Activated T-cell treated with anti-CD3 and anti-CD28 coated beads, Interleukin-2, amount 50 U/mL, for 1 hour (primary cell): ENCODE measurements around the gene TRIM15.
"Not testable (repeated sequence)": the region's sequence is repeated elsewhere in the genome, so short reads cannot be mapped to it uniquely, and the experiment has no call there.

Experiments
- DNase-seq: peaks from one replicate; pipeline ENCODE4 v3.0.0-alpha.2; 2020

TRIM15 gene

DNA sequence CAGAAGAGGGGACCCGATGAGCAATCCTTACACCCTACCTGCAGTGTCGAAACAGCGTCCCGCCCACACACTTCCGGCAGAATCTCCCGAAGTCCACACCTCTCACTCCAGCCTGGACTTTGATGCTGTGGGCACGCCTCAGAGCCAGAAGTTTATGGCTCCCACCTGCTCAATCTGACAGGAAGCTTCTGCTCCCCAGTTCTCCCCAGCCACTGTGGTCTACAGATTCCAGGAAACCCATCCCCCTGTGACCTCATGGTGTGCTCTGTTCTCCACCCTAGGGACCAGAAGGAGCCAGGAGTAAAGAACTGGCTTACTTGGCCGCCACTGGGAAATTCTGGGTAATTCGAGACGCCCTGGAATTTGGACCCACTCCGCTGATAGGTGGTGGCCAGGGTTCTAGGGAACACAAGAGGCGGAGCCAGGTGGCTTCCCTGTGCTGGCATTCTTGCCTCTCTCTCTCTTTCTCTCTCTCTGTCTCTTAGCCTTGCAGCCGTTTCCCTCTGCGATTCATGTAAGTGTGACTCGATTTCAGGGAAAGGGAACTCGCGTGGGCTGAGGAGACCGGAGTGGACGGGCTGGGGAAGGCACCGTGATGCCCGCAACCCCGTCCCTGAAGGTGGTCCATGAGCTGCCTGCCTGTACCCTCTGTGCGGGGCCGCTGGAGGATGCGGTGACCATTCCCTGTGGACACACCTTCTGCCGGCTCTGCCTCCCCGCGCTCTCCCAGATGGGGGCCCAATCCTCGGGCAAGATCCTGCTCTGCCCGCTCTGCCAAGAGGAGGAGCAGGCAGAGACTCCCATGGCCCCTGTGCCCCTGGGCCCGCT, at the start of gene TRIM15:
Gene TRIM15 (plus strand): TSS at position 457 of the 828 bp plus-strand sequence. CDS start 139 bp downstream, at position 596.
- DNase-seq = no peak

DNA sequence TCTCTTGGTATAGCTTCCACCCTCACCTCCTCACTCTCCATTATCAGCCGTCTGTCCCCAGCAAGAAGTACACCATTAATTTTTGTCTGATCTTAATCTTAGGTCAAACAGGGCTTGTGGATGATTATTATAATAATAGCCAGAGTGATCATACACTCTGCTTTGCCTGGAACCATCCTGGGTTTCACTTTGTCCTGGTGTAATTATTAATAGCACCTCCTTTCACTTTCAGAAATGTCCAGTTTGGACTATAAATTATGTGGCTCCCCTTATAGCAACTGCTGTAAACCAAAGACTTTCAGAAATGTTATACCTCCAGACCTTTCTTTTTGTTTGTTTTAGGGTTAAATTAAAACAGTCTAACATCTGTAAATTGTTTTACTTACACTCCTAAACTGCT, 49.5 kb upstream of the TRIM15 start:
- DNase-seq = no peak

DNA sequence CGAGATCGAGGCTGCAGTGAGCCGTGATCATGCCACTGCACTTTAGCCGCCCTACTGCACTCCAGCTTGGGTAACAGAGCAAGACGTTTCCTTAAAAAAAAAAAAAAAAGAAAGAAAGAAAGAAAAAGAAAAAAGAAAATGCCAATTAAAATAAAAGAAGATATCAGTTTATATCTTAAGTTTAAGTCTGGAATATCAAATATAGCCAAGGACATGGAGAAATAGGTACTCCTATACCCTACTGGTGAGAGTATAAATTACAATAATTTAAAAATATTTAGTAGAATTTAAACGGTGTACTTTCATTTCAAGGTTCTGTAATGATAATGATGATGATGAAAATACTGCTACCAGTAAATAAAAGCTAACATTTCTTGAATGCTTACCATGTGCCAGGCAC, 46.6 kb upstream of the TRIM15 start:
- DNase-seq = no peak

DNA sequence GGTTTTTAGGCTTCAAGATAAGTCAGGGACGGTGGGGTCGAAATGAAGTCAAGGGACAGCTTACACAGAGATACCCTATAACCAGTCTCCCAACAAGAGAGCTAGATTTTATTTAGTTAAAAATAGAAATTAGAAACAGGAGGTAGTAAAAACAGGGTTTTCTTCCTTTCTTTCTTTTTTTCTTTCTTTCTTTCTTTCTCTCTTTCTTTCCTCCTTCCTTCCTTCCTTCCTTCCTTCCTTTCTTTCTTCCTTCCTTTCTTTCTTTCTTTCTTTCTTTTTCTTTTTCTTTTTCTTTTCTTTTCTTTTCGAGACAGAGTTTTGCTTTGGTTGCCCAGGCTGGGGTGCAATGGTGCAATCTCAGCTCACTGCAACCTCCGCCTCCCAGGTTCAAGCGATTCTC, 44.7 kb upstream of the TRIM15 start:
- not testable (repeated sequence) for DNase-seq

DNA sequence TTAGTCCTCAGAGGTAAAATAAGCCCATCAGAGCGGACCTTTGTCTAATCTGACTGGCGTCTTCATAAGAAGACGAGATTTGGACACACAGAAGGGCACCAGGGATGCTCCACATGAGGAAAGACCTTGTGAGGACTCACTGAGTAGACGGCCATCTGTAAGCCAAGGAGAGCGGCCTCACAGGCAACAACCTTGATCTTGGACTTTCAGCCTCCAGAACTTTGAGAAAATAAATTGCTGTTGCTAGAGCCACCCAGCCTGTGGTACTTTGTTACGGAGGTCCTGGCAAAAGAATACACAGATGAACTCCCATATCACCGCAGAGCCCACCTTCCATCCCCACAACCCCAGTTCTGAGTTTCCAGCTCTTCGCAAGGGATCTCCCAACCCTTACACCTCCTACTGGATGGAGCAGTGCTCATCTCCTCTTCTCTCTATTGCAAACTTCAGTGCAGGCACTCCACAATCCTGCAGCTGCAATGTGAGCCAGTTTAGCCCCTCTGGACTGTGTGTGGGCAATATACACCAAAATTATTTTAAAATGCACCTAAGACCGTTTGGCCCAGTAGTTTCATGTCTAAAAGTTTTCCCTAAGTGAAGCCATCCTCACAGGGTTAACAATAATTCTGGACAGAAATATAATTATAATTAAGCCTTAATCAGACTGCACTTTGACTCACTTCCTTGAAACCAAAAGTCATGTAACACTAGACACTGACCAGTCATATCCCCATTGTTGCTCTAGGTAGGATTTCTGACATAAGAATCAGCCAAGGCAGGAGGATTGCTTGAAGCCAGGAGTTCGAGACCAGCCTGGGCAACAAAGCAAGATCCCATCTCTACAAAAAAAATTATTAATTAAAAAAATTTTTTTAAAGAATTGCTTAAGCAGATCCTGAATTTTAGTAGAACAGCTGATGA, 41.6 kb upstream of the TRIM15 start:
- no peak for DNase-seq

DNA sequence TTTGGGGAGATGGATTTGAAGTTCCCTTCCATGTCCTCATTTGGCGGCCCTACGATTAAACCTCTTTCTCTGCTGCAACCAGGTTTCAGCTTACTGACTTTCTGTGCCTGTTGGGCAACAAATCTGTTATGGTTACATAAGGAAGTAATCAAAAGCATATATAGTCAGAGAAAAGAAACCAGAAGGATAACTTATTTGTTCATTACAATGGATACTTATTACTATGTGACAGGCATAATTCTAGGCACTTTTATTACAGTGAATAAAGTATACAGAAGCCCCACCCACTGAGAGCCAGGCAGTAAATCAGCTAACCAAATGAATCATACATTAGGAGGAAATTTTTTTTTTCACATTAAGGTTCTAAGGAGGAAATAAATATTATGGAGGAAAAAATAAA, 40.8 kb upstream of the TRIM15 start:
- DNase-seq = no peak

DNA sequence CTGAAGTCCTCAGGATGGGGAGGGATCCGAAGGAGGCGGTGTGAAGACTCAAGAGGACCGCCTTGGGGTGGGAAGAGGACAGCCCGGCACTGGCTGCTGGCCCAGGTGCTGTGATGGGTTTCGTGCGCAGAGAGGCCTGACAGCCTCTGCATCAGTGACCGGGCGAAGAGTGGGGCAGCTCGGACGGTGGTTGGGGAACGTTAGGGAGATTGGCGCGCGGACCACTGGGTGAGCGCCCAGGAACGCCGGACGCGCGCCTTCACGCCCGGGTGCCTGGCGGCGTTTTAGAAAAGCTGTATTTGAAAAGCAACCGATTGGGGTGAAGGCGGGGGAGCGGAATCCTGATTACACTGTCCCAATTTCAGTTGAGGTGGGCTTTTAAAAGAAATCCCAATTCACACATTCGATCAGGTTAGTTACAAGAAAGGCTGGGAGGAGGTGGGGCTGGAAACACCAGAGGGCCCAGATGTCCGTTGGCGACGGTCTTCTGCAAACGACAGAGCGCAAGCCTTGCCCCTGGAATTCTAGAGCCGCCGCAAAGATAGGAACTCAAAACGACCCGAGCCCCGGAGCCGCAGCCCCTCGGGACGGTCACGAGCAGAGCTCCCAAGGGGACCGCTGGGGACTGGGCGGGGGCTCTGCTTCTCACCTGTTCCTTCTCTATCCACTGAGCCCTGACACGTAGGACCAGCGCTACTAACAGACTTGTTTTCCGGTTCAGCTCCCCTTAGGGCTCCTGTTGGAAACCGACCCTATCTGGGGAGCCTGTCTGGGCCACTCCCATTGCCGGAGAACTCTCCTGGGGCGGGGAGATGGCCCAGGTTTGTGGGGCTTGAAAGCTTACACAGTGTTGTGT, 35.9 kb upstream of the TRIM15 start:
- DNase-seq = no peak

DNA sequence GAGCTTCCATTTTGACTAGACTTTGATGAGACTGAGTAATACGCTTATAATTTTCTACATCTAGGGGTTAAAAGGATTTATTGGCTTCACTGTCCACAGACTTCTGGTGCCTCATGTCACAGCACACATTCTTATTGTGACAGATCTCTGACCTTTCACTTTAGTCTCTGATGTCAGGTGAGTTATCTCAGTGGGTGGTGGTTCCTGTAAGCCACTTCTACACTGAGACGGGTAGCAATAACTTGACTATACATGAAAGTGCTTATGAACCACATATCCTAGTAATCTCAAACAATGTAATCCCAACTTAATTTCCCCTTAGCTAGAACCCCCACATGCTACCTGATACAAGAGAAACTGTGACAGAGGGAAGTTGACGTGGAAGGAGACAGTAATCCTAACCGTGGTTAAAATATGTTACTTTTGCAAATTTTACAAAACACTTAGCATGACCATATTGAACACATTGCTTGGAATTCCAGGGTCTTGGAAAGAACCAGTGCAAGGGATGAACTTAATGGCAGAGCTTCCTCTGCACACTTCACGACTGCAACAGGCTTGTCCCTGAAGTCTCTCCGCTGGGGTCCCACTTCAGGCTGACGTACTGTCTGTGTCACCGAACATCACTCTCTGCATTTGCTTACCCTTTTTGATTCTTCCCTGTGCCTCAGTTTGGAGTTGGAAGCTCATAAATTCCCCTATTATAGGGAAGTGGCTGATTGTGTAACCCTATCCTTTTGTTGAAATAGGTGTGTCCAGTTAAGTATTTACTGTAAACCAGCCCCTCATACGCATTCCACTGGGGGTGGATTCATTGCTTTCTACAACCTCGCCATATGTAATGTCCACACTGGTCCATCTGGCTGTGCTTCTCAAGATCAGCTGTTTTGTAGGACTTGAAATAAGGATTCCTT, 33.8 kb upstream of the TRIM15 start:
- no peak for DNase-seq

DNA sequence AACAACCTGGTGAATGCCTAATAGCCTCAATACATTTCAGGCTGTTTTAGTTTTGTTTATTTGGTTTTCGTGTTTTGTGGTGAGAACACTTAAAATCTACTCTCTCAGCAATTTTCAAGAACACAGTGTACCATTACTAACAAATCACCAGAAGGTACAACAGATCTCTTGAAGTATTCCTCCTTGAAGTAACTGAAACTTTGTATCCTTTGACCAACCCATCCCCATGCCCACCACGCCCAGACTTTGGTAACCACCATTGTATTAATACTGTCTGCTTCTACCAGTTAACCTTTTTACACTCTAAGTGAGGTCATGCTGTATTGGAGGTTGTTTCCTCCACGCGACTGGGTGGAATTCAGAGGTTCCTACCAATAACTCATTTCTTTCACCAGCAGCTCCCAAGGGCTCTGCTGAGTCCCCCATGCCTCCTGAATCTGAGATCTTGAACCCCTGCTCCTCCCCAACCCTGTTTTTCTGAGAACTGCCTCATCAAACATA, 33.1 kb upstream of the TRIM15 start:
- DNase-seq = no peak

DNA sequence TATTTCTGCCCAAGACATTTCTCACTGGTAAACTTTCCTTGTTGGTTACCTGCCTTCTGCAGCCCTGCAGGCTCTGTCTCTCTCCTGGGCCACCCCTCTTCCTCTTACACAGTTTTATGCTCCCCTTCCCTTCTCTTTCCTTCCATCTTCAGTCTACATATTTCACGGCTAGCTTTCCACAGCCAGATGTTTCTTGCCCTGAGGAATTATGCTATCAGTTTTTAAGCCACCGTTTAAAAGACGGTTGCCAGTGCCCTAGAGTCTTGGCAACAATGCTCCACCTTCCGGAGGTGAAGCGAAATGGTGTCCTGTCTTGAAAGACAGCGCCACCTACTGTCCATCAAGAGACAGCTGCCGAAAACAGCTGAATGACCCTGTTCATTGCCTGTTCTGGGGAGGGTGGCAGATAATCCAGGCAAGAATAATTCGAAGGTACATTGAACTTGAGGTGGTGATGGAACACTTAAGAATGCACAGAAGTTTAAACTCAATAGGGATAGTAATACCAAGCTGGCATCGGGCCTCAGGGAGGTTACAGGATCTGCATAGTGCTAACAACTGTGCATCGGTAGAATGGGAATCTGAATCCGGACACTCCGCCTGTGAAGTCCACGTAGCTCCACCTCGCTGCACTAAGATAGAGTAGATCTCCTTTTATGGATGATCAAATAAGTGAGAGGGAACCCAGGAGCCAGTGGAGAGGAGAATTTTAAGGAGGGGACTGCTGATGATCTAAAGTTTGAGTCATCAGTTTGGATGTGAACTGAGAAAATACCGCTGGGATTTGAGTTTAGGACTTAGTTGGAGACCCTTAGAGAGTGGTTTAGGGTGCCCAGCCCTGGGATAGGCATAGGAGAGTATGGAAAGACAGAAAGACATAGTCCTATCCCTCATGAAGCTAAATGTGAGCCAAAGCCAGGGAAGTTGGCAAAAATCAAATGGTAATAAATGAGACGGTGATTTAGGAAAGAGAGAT, 32.2 kb upstream of the TRIM15 start:
- DNase-seq = peak; percentile 45

DNA sequence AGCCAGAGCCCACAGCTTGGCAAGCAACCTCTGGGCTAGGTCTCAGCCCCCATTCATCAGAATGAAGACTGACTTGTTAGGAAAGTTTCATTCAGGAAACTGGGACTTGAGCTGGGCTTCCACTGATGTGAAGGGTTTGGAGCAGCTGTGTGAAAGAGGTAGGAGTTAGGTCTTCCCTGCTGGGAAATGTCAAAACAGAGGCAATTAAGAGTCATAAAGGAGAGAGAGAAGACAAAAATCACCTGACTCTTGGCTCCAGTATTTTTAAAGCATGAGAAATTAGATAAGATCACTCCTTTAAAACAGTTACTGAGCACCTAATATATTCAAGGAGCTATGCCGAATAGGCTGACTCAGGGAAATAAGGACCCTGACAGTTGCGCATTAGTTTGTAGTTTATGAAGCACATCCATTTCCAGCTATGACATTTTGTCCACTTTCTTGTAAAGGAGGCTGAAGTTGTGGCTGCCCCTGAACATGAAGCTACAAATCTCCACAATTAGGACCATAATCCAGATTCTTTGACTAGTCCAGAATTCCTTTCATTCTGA, 31.3 kb upstream of the TRIM15 start:
- no peak for DNase-seq

DNA sequence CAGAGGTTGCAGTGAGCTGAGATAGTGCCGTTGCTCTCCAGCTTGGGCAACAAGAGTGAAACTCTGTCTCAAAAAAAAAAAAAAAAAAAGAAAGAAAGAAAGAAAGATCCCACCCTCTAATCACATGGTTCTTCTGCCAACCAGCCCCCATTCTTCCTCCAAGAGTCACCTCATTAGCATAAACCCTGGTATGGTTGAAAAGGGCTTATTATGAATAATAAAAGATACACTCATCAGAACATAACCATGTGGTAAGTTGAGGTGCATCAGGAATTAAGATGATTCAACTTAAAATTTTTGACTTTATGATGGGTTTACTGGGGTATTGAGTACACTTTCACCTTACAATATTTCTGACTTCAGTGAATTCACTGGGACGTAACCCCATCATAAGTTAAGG, 28.2 kb upstream of the TRIM15 start:
- no peak for DNase-seq

DNA sequence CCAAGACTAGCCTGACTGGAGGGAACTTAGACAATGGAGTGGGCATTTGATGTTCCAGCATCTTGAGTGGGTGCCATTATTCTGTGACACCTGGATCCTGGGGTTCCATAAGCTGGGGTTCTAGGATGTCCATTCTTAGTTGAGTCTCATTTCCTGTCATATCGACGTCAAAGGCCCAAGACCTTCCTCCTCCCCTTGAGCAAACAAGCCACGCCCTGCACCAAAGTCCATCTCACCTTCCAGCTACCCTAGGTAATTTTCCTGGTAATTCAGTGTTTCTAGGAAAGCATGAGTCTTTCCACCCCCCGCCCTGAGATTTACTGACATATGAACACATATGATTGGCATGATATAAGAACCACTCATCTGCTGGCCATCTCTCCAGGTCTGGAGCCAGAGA, 27.6 kb upstream of the TRIM15 start, which contains the start of gene TRIM40:
Gene TRIM40 (plus strand): TSS at position 384 of the 400 bp plus-strand sequence. CDS start 897 bp downstream, outside the sequence.
- no peak for DNase-seq

DNA sequence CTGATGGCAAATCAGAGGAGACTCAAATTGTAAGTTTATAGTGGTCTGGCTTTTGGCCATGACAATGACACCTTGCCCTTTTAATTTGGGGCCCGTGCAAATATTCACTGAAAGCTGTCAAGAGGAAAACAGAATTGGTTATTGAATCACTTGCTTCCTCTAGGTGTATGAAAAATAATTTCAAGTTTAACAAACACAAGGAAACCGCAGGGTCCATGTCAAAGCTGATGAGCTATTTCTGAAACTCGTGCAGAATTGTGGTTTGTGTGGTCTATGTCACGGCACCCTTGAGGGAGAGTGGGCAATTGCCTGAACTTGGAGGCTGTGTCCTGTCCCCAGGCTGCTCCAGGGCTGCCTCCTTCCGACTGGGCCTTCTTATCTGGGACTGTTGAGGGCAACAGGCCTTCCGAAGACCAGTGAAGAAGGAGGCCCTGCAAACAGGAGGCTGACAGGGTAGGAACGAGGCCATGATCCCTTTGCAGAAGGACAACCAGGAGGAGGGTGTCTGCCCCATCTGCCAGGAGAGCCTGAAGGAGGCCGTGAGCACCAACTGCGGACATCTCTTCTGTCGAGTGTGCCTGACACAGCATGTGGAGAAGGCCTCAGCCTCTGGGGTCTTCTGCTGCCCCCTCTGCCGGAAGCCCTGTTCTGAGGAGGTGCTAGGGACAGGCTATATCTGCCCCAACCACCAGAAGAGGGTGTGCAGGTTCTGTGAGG, 26.6 kb upstream of the TRIM15 start:
- no peak for DNase-seq

DNA sequence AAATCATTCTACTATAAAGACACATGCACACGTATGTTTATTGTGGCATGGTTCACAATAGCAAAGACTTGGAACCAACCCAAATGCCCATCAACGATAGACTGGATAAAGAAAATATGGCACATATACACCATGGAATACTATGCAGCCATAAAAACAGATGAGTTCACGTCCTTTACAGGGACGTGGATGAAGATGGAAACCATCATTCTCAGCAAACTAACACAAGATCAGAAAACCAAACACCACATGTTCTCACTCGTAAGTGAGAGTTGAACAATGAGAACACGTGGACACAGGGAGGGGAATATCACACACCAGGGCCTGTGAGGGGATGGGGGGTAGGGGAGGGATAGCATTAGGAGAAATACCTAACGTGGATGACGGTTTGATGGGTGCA, 23.1 kb upstream of the TRIM15 start:
- not testable (repeated sequence) for DNase-seq

DNA sequence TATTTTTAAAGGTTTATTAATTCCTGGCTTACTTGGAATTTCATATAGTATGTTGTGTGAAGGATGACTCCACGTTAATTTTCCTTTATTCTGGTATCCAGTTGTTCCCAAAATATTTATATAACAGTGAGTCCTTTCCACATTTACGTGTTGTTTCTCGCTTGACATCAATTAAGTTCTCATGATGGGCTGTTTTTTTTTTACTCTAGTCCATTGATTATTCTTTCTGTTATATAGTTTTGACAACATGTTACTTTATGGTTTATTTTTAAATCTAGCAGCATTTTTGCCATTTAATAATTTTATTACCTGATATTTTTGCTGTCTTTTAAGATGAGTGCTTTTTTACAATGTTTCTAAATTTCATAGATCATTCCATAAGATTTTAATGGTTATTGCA, 20.7 kb upstream of the TRIM15 start:
- no peak for DNase-seq

DNA sequence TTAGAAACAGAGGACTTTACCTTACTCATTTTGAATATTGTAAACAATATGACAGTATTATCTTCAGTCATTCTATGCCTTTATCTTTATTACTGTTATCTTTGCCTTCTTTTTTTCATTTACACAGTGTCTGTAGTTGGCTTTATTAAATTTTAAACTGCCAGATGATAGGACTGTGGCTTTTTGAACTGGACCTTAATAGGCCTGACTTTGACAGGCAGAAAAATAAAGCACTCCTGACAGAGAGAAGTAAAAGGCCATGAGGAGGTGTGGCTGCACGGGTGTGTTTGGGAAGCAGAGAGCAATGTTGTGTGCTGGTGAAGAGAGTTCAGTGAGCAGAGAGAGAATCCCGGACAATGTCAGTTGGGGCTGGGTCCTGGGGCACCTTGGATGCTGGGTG, 19.6 kb upstream of the TRIM15 start:
- DNase-seq = no peak

DNA sequence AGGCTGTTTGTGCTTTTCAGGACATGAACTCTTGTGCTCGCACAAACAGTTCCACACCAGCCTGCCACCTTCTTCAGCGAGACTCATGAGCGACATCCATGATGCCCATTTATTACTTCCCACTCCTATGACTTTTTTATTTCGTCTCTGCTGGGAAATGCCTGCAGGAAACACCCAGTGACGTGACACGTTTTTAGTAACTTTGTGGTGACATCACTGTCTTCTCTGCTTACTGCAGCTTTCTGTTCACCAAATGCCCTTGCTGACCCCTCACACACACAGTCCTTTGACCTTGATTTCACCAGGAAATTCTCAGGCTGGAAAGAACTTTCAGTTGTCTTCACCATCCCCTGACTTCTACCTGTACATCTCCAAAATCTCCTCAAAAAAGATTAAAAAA, 18.5 kb upstream of the TRIM15 start:
- no peak for DNase-seq

DNA sequence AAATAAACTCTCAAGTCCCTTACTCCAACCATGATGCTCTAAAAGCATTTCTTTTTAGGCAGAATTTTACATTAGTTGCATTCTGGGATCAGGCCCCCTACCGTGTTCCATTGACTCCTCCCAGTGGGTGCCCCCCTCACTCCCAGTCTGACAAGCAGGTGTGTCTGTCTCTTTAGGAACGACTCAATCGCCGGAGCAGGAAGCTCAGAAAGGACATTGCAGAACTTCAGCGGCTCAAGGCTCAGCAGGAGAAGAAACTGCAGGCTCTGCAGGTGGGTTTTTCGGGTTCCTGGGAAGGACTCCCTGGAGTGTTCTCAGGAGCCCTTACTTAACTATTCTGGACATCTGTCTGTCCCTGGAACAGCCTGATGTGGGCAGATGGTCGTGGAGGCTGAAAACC, 17.5 kb upstream of the TRIM15 start:
- no peak for DNase-seq
